Liver (tissue), 3 donors: Measurements from ENCODE around the gene NRIP2.

Experiments
- GABPA ChIP-seq, 2 donors: IDR thresholded peaks in 1 of 2; conservative IDR thresholded peaks in 1 of 2; 2 replicates each; pipeline ENCODE4 v1.6.1; 2016; ENCODE audit warnings: antibody characterized with exemption in 2 of 2, mild to moderate bottlenecking in 1 of 2, moderate library complexity in 1 of 2
- JUND ChIP-seq, 2 donors: IDR thresholded peaks; 2 replicates each; pipeline ENCODE4 v1.6.1; 2016; ENCODE audit warnings: antibody characterized with exemption in 2 of 2
- NR2F2 ChIP-seq: IDR thresholded peaks from 2 replicates; pipeline ENCODE4 v1.6.1; 2016; ENCODE audit warnings: antibody characterized with exemption
- RAD21 ChIP-seq, 2 donors: IDR thresholded peaks; 2 replicates each; pipeline ENCODE4 v1.6.1; 2016; ENCODE audit warnings: antibody characterized with exemption in 2 of 2, mild to moderate bottlenecking in 2 of 2
- RXRA ChIP-seq, 2 donors: IDR thresholded peaks; 2 replicates each; pipeline ENCODE4 v1.6.1; 2017 to 2018; ENCODE audit warnings: antibody characterized with exemption in 2 of 2, mild to moderate bottlenecking in 1 of 2
- TAF1 ChIP-seq: conservative IDR thresholded peaks from 2 replicates; pipeline ENCODE4 v1.6.1; 2016; ENCODE audit warnings: antibody characterized with exemption, mild to moderate bottlenecking
- YY1 ChIP-seq: IDR thresholded peaks from 2 replicates; pipeline ENCODE4 v1.6.1; 2016; ENCODE audit warnings: antibody characterized with exemption, mild to moderate bottlenecking
- TF ChIP-seq, protein P1 (sequence below): fragments of 150-350 bp; IDR thresholded peaks from 2 replicates; pipeline ENCODE4 v1.5.1; 2017; ENCODE audit warnings: improper control_type of control experiment, low read depth, low read length; ENCODE audit not compliant: missing input control
- TF ChIP-seq, protein P2 (sequence below): IDR thresholded peaks from 2 replicates; pipeline ENCODE4 v1.6.1; 2016; ENCODE audit warnings: antibody characterized with exemption
- TF ChIP-seq, protein P3 (sequence below): IDR thresholded peaks from 2 replicates; pipeline ENCODE4 v1.6.1; 2016; ENCODE audit warnings: antibody characterized with exemption, mild to moderate bottlenecking
- donor health status: healthy.
- donor health status: healthy.

DNA sequence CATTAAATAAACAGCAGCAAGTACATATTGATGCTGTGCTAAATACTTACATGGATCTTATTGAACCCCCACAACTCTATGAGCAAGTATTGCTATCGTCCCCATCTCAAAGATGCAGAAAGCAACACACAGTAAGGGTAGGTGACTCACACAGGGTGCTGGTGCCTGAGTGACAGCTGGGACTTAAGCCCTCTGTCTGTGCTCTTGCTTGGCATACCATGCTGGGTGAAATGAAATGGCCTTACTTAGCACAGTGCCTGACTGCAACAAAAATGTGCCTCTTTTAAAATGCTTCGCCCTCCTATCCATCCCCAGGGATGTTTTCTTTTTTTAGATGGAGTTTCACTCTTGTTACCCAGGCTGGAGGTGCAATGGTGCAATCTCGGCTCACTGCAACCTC is 21.2 kb upstream of the NRIP2 start:
- TF ChIP-seq, protein P1, sequence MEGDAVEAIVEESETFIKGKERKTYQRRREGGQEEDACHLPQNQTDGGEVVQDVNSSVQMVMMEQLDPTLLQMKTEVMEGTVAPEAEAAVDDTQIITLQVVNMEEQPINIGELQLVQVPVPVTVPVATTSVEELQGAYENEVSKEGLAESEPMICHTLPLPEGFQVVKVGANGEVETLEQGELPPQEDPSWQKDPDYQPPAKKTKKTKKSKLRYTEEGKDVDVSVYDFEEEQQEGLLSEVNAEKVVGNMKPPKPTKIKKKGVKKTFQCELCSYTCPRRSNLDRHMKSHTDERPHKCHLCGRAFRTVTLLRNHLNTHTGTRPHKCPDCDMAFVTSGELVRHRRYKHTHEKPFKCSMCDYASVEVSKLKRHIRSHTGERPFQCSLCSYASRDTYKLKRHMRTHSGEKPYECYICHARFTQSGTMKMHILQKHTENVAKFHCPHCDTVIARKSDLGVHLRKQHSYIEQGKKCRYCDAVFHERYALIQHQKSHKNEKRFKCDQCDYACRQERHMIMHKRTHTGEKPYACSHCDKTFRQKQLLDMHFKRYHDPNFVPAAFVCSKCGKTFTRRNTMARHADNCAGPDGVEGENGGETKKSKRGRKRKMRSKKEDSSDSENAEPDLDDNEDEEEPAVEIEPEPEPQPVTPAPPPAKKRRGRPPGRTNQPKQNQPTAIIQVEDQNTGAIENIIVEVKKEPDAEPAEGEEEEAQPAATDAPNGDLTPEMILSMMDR = no peak
- TF ChIP-seq JUND (IDR thresholded peaks at IDR 0.05) (no peak), GABPA (IDR thresholded peaks at IDR 0.05 in 1 of 2, conservative IDR thresholded peaks at IDR 0.05 in 1 of 2) (no peak), TAF1 (no peak), RXRA (IDR thresholded peaks at IDR 0.05) (no peak), NR2F2 (no peak), YY1 (no peak), RAD21 (IDR thresholded peaks at IDR 0.05) (no peak)
- TF ChIP-seq, protein P2, sequence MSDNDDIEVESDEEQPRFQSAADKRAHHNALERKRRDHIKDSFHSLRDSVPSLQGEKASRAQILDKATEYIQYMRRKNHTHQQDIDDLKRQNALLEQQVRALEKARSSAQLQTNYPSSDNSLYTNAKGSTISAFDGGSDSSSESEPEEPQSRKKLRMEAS = no peak
- TF ChIP-seq, protein P3, sequence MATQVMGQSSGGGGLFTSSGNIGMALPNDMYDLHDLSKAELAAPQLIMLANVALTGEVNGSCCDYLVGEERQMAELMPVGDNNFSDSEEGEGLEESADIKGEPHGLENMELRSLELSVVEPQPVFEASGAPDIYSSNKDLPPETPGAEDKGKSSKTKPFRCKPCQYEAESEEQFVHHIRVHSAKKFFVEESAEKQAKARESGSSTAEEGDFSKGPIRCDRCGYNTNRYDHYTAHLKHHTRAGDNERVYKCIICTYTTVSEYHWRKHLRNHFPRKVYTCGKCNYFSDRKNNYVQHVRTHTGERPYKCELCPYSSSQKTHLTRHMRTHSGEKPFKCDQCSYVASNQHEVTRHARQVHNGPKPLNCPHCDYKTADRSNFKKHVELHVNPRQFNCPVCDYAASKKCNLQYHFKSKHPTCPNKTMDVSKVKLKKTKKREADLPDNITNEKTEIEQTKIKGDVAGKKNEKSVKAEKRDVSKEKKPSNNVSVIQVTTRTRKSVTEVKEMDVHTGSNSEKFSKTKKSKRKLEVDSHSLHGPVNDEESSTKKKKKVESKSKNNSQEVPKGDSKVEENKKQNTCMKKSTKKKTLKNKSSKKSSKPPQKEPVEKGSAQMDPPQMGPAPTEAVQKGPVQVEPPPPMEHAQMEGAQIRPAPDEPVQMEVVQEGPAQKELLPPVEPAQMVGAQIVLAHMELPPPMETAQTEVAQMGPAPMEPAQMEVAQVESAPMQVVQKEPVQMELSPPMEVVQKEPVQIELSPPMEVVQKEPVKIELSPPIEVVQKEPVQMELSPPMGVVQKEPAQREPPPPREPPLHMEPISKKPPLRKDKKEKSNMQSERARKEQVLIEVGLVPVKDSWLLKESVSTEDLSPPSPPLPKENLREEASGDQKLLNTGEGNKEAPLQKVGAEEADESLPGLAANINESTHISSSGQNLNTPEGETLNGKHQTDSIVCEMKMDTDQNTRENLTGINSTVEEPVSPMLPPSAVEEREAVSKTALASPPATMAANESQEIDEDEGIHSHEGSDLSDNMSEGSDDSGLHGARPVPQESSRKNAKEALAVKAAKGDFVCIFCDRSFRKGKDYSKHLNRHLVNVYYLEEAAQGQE = no peak
